PFSK-1 (cell line): ENCODE measurements around the gene SLC6A9.

ENCODE experiments used
- REST ChIP-seq, 2 experiments: IDR thresholded peaks; 2 replicates each; pipeline versions ENCODE4 v1.6.1 to v1.8.0; 2011 to 2012; ENCODE audit warnings: low read depth in 2 of 2, low read length in 2 of 2, control low read depth in 1 of 2, inconsistent platforms in 1 of 2, mild to moderate bottlenecking in 1 of 2, moderate library complexity in 1 of 2; ENCODE audit not compliant: insufficient read depth in 1 of 2
- SIN3A ChIP-seq: IDR thresholded peaks from 2 replicates; pipeline ENCODE4 v1.6.1; 2012; ENCODE audit warnings: mild to moderate bottlenecking, low read length, moderate library complexity, borderline replicate concordance; ENCODE audit not compliant: insufficient read depth

- TF ChIP-seq SIN3A (no peak), REST (IDR thresholded peaks at IDR 0.05; ENCODE audit: insufficient read depth in 1 of 2, low read depth in 2 of 2, low read length in 2 of 2) (no peak)
These were observed 60.8 kb downstream of the SLC6A9 start for GRCh38 chr1:43970502-43970901.
